CD4-positive, alpha-beta T cell treated with Interleukin-15 for 1 hour (primary cell): Measurements from ENCODE around the gene PBRM1.

Source experiments
- DNase-seq: peaks from one replicate; pipeline ENCODE4 v3.0.0-alpha.2; 2020

Gene PBRM1

GRCh38 chr3:52503788-52504424 lies 181.8 kb downstream of the PBRM1 start:
- DNase-seq, result no peak

GRCh38 chr3:52502808-52503350 lies 182.8 kb downstream of the PBRM1 start:
- no peak for DNase-seq

GRCh38 chr3:52502001-52502400 lies 183.7 kb downstream of the PBRM1 start:
- DNase-seq, result no peak

GRCh38 chr3:52501046-52501445 lies 184.7 kb downstream of the PBRM1 start:
- no peak for DNase-seq

GRCh38 chr3:52498137-52499054 lies 187.3 kb downstream of the PBRM1 start:
- peak; percentile 64 for DNase-seq

- no peak for DNase-seq
Measured at GRCh38 chr3:52495777-52496602, 189.7 kb downstream of the PBRM1 start.
